Dermis blood vessel endothelial cell (primary cell): ENCODE measurements around the gene PNLDC1. TPM values are rescaled to one million over a fixed set of nuclear protein-coding genes. Genes with fewer than 3 reads are reported as not detected.

ENCODE experiments used
- DNase-seq: peaks from one replicate; pipeline ENCODE4 v3.0.0; 2010
- total RNA-seq: library from RNA; depleted of rRNA; stranded (reverse); fragments of >200 nt; gene quantifications from 2 replicates; pipeline ENCODE4 v1.2.3, GENCODE V29; 2014

PNLDC1 gene
- total RNA-seq, 1 donor from 2014 or later: not detected

DNA sequence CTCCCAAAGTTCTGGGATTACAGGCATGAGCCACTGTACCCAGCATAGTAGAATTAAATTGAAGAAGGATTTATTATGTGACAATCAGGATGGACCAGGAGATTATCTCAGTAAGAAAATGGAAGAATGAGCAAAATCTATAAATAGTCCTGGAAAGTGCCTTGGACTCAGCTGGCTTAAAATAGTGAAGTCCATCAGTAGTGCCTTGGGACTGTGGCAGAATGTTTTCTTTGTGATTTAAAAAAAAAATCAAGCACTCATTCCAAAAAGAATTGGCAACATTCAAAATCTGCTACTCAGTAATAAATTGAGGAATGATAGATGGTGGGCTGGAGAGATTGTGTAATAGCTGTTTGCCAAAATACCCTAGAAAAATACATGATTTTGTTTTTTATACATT, 53.7 kb downstream of the PNLDC1 start:
- DNase-seq: no peak

DNA sequence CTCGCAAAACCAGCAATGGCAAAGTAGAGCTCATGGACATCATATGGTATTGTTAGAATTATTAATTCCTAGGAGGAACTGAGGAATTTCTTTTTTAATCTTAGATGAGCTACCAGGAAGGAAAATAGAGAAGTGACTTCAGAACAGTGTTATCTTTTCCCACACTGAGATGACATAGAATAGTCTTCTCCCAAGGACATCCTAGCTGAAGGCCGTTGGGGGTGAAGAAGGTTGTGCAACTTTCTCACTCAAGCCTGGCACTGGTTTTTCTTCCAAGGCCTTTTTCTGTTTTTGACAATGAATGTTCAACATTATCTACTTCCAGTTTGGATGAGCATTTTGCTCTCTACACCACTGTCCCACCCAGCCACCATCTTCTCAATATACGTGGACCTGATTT, 54.9 kb downstream of the PNLDC1 start:
- no peak for DNase-seq

DNA sequence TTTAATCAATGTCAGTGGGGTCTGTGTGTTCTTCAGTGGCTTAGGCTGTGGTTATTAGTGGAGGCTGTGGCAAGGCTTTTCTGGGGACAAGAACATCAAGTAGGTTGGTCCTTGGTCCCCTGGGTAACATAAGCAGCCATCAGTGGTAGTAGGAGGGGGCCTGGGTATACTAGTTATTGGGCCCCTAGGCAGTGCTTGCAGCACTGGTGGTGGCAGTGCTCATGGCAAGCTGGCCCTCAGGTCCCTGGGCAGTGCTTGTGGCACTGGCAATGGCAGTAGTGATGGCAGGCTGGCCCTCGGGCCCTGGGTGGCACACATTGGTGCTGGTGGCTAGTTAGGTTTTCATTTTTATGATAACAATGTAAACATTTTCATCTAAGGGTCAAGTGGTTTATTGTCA, 58.2 kb downstream of the PNLDC1 start:
- DNase-seq: no peak

DNA sequence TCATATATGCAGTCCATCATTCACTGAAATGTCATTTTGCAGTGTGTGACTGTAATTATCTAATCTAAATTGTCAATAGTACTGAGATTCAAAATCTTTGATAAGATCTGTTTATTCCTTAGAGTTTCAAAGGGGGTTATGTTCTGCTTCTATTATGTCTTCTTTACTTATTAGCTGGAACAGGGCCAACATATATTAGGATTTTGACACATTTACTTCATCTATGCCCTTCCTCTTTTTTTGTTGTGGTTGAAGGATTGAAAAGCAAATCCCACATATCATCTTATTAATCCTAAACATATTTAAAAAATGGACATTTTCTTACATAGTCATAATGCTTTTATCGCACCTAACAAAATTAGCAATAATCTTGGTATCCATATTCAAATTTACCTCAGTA, 60.4 kb downstream of the PNLDC1 start:
- no peak for DNase-seq

DNA sequence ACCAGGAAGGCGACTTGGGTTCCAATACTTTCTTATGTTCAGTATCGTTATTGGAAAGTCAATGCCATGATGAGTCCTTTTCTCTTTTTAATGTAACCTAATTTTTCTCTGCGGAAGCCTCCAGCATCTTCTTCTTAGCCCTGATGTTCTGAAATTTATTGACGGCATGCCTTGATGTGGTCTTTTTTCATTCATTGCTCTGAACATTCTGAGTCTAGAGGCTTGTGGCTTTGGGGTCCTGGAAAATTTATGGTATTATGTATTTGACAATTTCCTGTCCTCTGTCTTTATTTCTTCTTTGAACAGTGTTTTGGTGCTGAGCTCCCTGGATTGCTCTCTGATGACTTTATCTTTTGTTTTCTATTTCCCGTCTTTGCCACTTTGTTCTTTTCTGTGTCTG, 62.0 kb downstream of the PNLDC1 start:
- DNase-seq: no peak

DNA sequence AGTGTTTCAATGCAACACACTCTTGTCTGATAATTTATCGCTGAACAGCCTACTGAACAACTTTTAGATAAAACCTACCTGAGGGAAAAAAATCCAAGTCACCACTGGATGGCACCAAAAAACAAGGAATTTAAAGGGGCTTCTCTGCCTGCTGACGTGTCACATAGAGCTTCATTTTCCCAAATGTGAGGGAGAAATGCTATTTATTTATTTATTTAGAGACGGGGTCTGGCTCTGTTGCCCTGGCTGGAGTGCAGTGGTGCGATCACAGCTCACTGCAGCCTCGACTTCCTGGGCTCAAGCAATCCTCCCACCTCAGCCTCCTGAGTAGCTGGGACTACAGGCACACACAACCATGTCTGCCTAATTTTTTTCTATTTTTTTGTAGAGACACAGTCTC, 63.3 kb downstream of the PNLDC1 start:
- DNase-seq: peak; percentile 76

DNA sequence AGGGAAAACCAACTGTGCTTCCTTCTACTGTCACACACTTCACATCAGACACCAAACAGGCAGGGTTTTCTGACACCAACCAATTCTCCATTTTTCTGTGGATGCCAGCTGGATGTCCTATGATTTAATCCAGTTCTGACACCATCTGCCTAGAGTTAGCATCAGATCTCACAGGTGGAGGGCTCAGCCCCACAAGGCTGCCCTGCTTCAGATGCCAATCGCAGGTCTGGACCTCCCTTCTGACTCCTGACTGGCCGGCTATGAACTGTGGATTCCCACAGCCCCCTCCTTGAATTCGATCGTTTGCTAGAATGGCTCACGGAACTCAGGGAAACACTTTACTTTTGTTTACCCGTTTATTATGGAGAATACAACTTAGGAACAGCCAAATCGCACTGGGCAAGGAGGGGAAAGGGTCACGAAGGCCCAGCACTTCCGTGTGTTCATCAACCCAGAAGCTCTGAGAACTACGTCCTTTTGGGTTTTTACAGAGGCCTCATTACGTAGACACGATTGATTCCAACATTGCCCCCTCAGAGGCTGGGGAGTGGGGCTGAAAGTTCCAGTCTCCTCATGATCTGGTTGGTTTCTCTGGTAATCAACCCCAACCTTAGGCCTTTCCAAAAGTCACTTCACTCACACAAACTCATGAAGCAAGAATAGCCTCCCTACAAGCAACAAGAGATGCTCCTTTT, 65.3 kb downstream of the PNLDC1 start:
- DNase-seq: no peak

DNA sequence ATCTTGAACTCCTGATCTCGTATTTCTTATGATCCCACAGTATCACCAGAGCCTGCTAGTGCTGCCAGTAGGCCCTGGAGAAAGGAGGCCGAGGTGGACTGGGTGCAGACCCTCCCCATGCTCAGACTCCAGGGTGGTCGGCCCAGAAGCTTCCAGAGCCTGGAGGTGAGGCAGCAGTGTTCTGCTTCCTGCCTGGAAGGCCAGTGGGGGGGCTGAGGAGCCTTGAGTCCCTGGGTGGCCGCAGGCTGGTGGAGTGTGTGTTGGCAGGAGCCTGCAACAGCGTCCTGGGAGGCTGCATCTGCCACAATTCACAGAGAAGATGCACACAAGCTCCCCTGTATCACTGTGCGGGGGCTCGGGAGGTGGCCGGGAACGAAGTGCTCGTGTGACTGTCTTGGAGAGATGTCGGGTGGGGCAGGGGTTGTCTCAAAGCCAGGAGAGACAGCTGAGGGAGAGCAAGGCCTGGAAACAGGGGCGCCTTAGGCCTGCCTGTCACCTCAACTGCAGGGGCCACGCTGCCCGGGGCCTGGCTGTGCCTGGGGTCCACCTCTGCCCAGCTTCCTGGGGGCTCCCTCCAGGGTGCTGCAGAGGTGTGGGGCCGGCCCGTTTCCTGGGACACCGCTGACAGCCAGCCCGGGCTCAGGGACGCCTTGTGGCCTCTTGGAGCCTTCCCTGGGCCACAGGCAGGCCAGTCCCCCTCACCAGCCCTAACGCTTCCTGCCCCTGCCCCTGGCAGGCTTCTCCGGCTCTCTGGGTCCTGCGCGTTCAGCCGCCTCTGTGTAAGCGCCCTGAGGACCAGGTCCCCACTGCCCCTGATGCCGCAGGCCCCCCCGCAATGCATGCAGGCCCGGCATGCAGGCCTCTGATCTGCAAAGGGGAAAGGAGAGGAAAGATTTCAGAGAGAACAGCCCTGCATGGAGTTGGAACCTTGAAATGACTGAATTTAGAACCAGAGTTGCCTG, 66.5 kb downstream of the PNLDC1 start:
- no peak for DNase-seq

Other genes starting within 250 kb of the PNLDC1 start
- 274 and 891 TPM in 2 replicates for gene SOD2, start 107.0 kb upstream of the PNLDC1 start, total RNA-seq
- gene WTAP, start 72.8 kb upstream of the PNLDC1 start, total RNA-seq: 96.4 and 131 TPM in 2 replicates
- 40.2 and 81.4 TPM in 2 replicates for gene ACAT2, start 38.2 kb upstream of the PNLDC1 start, total RNA-seq
- gene TCP1, start 10.7 kb upstream of the PNLDC1 start, total RNA-seq: 243 and 356 TPM in 2 replicates
- gene MRPL18, start 9.8 kb upstream of the PNLDC1 start, total RNA-seq: 67.6 and 69.4 TPM in 2 replicates
- gene MAS1, start 90.7 kb downstream of the PNLDC1 start, total RNA-seq: not detected in 2 replicates
- 120 and 153 TPM in 2 replicates for gene IGF2R, start 168.8 kb downstream of the PNLDC1 start, total RNA-seq